Peyer's patch (tissue), 4 donors: Measurements from ENCODE around the gene PRRT2.

Source experiments
- POLR2A ChIP-seq, 2 donors: fragments of 450-650 bp; IDR thresholded peaks; one replicate each; pipeline ENCODE4 v1.5.1; 2017; ENCODE audit warnings: antibody characterized with exemption in 2 of 2, mild to moderate bottlenecking in 2 of 2, moderate library complexity in 2 of 2
- TF ChIP-seq, protein P1 (sequence below), 6 experiments: fragments of 450-650 bp in 4 of 6; fragments of 200-600 bp in 2 of 6; sonication (generic) in 1 of 6; IDR thresholded peaks; one replicate each; pipeline ENCODE4 v1.5.1; 2017 to 2019; ENCODE audit warnings: antibody characterized with exemption in 6 of 6, mild to moderate bottlenecking in 3 of 6, moderate library complexity in 1 of 6

GRCh38 chr16:29767062-29767461 lies 44.9 kb upstream of the PRRT2 start:
- TF ChIP-seq, protein P1, sequence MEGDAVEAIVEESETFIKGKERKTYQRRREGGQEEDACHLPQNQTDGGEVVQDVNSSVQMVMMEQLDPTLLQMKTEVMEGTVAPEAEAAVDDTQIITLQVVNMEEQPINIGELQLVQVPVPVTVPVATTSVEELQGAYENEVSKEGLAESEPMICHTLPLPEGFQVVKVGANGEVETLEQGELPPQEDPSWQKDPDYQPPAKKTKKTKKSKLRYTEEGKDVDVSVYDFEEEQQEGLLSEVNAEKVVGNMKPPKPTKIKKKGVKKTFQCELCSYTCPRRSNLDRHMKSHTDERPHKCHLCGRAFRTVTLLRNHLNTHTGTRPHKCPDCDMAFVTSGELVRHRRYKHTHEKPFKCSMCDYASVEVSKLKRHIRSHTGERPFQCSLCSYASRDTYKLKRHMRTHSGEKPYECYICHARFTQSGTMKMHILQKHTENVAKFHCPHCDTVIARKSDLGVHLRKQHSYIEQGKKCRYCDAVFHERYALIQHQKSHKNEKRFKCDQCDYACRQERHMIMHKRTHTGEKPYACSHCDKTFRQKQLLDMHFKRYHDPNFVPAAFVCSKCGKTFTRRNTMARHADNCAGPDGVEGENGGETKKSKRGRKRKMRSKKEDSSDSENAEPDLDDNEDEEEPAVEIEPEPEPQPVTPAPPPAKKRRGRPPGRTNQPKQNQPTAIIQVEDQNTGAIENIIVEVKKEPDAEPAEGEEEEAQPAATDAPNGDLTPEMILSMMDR (IDR thresholded peaks at IDR 0.05) = no peak
- TF ChIP-seq POLR2A (IDR thresholded peaks at IDR 0.05) = no peak
